A673 (cell line): ENCODE data around the gene RHBDD3. TPM values are rescaled to one million over a fixed set of nuclear protein-coding genes. Genes with fewer than 3 reads are reported as not detected.
A peak's percentile ranks its signal among the peaks of the same experiment; 100 is the strongest.

Experiments
- BruUV-seq: library from RNA; stranded (reverse); fragments of 400-500 nt; replicated peaks from 2 replicates; lab custom pipeline; 2021; lab: Mats Ljungman, UMichigan
- CTCF ChIA-PET: fragments of 300-600 bp; sonication (Branson Sonifier 250); formaldehyde crosslinking; loops from one replicate; lab custom pipeline; 2022; ENCODE audit warnings: antibody characterized with exemption; lab: Charles Lee
- POLR2A ChIA-PET: fragments of 300-600 bp; sonication (Branson Sonifier 250); formaldehyde crosslinking; loops from one replicate; lab custom pipeline; 2022; ENCODE audit warnings: antibody characterized with exemption; ENCODE audit not compliant: low non-redundant PET; lab: Charles Lee
- DNase-seq: peaks from one replicate; pipeline ENCODE4 v3.0.0-alpha.2; 2015; ENCODE audit warnings: low spot score
- H3K27ac ChIP-seq: fragments of 200-600 bp; sonication (generic); 2 replicates; pipeline ENCODE4 v1.5.1; 2016; ENCODE audit warnings: mixed run types, low read depth, mild to moderate bottlenecking, mixed read lengths, antibody characterized with exemption, low read length; ENCODE audit not compliant: poor library complexity, severe bottlenecking
- H3K27me3 ChIP-seq: fragments of 200-600 bp; sonication (generic); replicated peaks from 2 replicates; pipeline ENCODE4 v1.6.1; 2017; ENCODE audit warnings: mixed run types, low read depth, mild to moderate bottlenecking, mixed read lengths, antibody characterized with exemption, low read length; ENCODE audit not compliant: insufficient read depth, poor library complexity
- H3K36me3 ChIP-seq: fragments of 200-600 bp; sonication (generic); 2 replicates; pipeline ENCODE4 v1.6.1; 2016; ENCODE audit warnings: mixed run types, mild to moderate bottlenecking, mixed read lengths, antibody characterized with exemption, low read length; ENCODE audit not compliant: insufficient read depth, poor library complexity, severe bottlenecking
- H3K4me1 ChIP-seq: fragments of 200-600 bp; sonication (generic); 2 replicates; pipeline ENCODE4 v1.6.1; 2017; ENCODE audit warnings: mixed run types, mild to moderate bottlenecking, mixed read lengths, antibody characterized with exemption, low read length; ENCODE audit not compliant: insufficient read depth, poor library complexity, severe bottlenecking
- H3K4me3 ChIP-seq: fragments of 200-600 bp; sonication (generic); 2 replicates; pipeline ENCODE4 v1.5.1; 2016; ENCODE audit warnings: low read depth, mixed run types, mild to moderate bottlenecking, mixed read lengths, low read length; ENCODE audit not compliant: poor library complexity, severe bottlenecking
- H3K9me3 ChIP-seq: fragments of 200-600 bp; sonication (generic); 2 replicates; pipeline ENCODE4 v1.6.1; 2016; ENCODE audit warnings: mixed run types, low read depth, mild to moderate bottlenecking, mixed read lengths, antibody characterized with exemption, low read length; ENCODE audit not compliant: poor library complexity, severe bottlenecking
- CTCF ChIP-seq: fragments of 300-800, 200-600 bp; sonication (generic); conservative IDR thresholded peaks from 2 replicates; pipeline ENCODE4 v1.5.1; 2017; ENCODE audit warnings: low read depth, mild to moderate bottlenecking, antibody characterized with exemption, low read length, moderate library complexity, mixed read lengths
- EZH2 ChIP-seq: fragments of 200-600 bp; sonication (generic); IDR thresholded peaks from 2 replicates; pipeline ENCODE4 v1.6.1; 2017; ENCODE audit warnings: borderline replicate concordance, low read depth, mild to moderate bottlenecking, mixed read lengths, antibody characterized with exemption, low read length; ENCODE audit not compliant: poor library complexity, severe bottlenecking
- intact Hi-C: fragments of 100-400 bp; cut with micrococcal nuclease; formaldehyde crosslinking; loops from one replicate; pipeline ENCODE4 v1.10.0; 2022; ENCODE audit not compliant: unreplicated experiment
- total RNA-seq: library from RNA; stranded (reverse); gene quantifications from 2 replicates; pipeline ENCODE4 v1.2.3, GENCODE V29; 2021

Gene RHBDD3
- total RNA-seq, 1 experiment from 2014 or later, result 84.0 TPM

- BruUV-seq, result no TSS peak
- no peak for DNase-seq
- H3K36me3 ChIP-seq, result no peaks in the 10 kb centered on the region
- POLR2A ChIA-PET, result no interaction called here
- H3K27ac ChIP-seq, result no peak overlapping the region
- no peaks in the 10 kb centered on the region for H3K27me3 ChIP-seq
- CTCF ChIA-PET, result interaction anchor here (0.6 kb wide), 1 partner anchor 359 kb away, joined by 4 read pairs; no protein-coding TSS in a partner anchor
- peaks cover 23% of the 10 kb centered on the region for H3K4me1 ChIP-seq
- H3K9me3 ChIP-seq, result no peaks in the 10 kb centered on the region
- intact Hi-C loops, result no loop called here
- peak overlapping the region; percentile 60 for H3K4me3 ChIP-seq
- no peak for TF ChIP-seq EZH2
- TF ChIP-seq CTCF, result no peak
These were observed 40.5 kb upstream of the RHBDD3 start for GRCh38 chr22:29308148-29308790.

- Histone ChIP-seq H3K4me3 (peak overlapping the region; percentile 60), H3K9me3 (no peaks in the 10 kb centered on the region), H3K27me3 (no peaks in the 10 kb centered on the region), H3K4me1 (peaks cover 23% of the 10 kb centered on the region), H3K27ac (peak overlapping the region; percentile 83), H3K36me3 (no peaks in the 10 kb centered on the region)
- DNase-seq, result no peak
- no TSS peak for BruUV-seq
- intact Hi-C loops, result no loop called here
- ChIA-PET CTCF (no interaction called here), POLR2A (no interaction called here)
- TF ChIP-seq EZH2 (no peak), CTCF (no peak)
These were observed 39.9 kb upstream of the RHBDD3 start for GRCh38 chr22:29307596-29308147.

- BruUV-seq, result no TSS peak
- no peaks in the 10 kb centered on the region for H3K27me3 ChIP-seq
- TF ChIP-seq CTCF (no peak), EZH2 (no peak)
- DNase-seq, result peak; percentile 91
- H3K9me3 ChIP-seq, result no peaks in the 10 kb centered on the region
- intact Hi-C loops, result no loop called here
- ChIA-PET POLR2A (interaction anchor here (0.6 kb wide), 1 partner anchor 849 kb away, joined by 7 read pairs; no protein-coding TSS in a partner anchor), CTCF (interaction anchor here (0.7 kb wide), 1 partner anchor 10 kb away, joined by 4 read pairs; no protein-coding TSS in a partner anchor)
- H3K4me1 ChIP-seq, result peaks cover 23% of the 10 kb centered on the region
- peak overlapping the region; percentile 60 for H3K4me3 ChIP-seq
- peak overlapping the region; percentile 83 for H3K27ac ChIP-seq
- H3K36me3 ChIP-seq, result no peaks in the 10 kb centered on the region
These were observed 39.2 kb upstream of the RHBDD3 start for GRCh38 chr22:29306835-29307595.
